Mesenchymal stem cell (in vitro differentiated cells and primary cell): ENCODE measurements around the gene FOXA1.

Source experiments
- DNase-seq: peaks from one replicate; pipeline ENCODE4 v3.0.0-alpha.2; 2013
- H2AFZ ChIP-seq: one replicate; pipeline ENCODE4 v1.6.1; 2013; ENCODE audit warnings: low read depth, mild to moderate bottlenecking, control low read depth, inconsistent platforms, low read length, moderate library complexity
- H2AK5ac ChIP-seq: 2 replicates; pipeline ENCODE4 v1.6.1; 2013; ENCODE audit warnings: low read length, moderate library complexity, mild to moderate bottlenecking, inconsistent platforms; ENCODE audit not compliant: severe bottlenecking
- H2BK120ac ChIP-seq: one replicate; pipeline ENCODE4 v1.6.1; 2013; ENCODE audit warnings: low read depth, mild to moderate bottlenecking, inconsistent platforms, low read length, moderate library complexity
- H2BK12ac ChIP-seq, 2 experiments: one replicate each; pipeline ENCODE4 v1.6.1; 2013; ENCODE audit warnings: inconsistent platforms in 2 of 2, low read length in 2 of 2, mild to moderate bottlenecking in 2 of 2, moderate library complexity in 2 of 2, control low read depth in 1 of 2
- H2BK15ac ChIP-seq: one replicate; pipeline ENCODE4 v1.6.1; 2013; ENCODE audit warnings: mild to moderate bottlenecking, low read depth, inconsistent platforms; ENCODE audit not compliant: poor library complexity, severe bottlenecking
- H2BK5ac ChIP-seq: 2 replicates; pipeline ENCODE4 v1.6.1; 2013; ENCODE audit warnings: low read depth, mild to moderate bottlenecking, low read length, control low read depth, inconsistent platforms; ENCODE audit not compliant: poor library complexity, severe bottlenecking
- H3K14ac ChIP-seq, 2 experiments: one replicate each; pipeline ENCODE4 v1.6.1; 2013; ENCODE audit warnings: inconsistent platforms in 2 of 2, low read length in 2 of 2, control low read depth in 1 of 2, mild to moderate bottlenecking in 1 of 2, moderate library complexity in 1 of 2
- H3K18ac ChIP-seq, 2 experiments: one replicate each; pipeline ENCODE4 v1.6.1; 2013; ENCODE audit warnings: inconsistent platforms in 2 of 2, low read length in 2 of 2, control low read depth in 1 of 2, low read depth in 1 of 2, mild to moderate bottlenecking in 1 of 2
- H3K23ac ChIP-seq, 2 experiments: one replicate each; pipeline ENCODE4 v1.6.1; 2013; ENCODE audit warnings: inconsistent platforms in 2 of 2, low read length in 2 of 2, mild to moderate bottlenecking in 2 of 2, moderate library complexity in 2 of 2, control low read depth in 1 of 2
- H3K27ac ChIP-seq: 2 replicates; pipeline ENCODE4 v1.5.1; 2013; ENCODE audit warnings: mild to moderate bottlenecking, moderate library complexity, low read length, control low read depth, inconsistent platforms; ENCODE audit not compliant: poor library complexity, severe bottlenecking
- H3K27me3 ChIP-seq, 2 experiments: 2 replicates each; pipeline versions ENCODE4 v1.6.1 to v1.7.0; 2013; ENCODE audit warnings: low read length in 2 of 2, mild to moderate bottlenecking in 2 of 2, moderate library complexity in 2 of 2, control low read depth in 1 of 2, inconsistent platforms in 1 of 2; ENCODE audit not compliant: control insufficient read depth in 1 of 2, insufficient read depth in 1 of 2
- H3K36me3 ChIP-seq, 2 experiments: 2 replicates each; pipeline versions ENCODE4 v1.6.1 to v1.7.0; 2013; ENCODE audit warnings: low read length in 2 of 2, control low read depth in 1 of 2, inconsistent platforms in 1 of 2, low read depth in 1 of 2, mild to moderate bottlenecking in 1 of 2; ENCODE audit not compliant: insufficient read depth in 2 of 2, control insufficient read depth in 1 of 2
- H3K4ac ChIP-seq, 2 experiments: one replicate each; pipeline ENCODE4 v1.6.1; 2013; ENCODE audit warnings: inconsistent platforms in 2 of 2, low read length in 2 of 2, mild to moderate bottlenecking in 2 of 2, moderate library complexity in 2 of 2, control low read depth in 1 of 2, low read depth in 1 of 2
- H3K4me1 ChIP-seq: 2 replicates; pipeline ENCODE4 v1.6.1; 2013; ENCODE audit warnings: low read depth, low read length, control low read depth; ENCODE audit not compliant: control insufficient read depth, insufficient read depth
- H3K4me2 ChIP-seq: 2 replicates; pipeline ENCODE4 v1.6.1; 2013; ENCODE audit warnings: low read length, mild to moderate bottlenecking, inconsistent platforms; ENCODE audit not compliant: poor library complexity, severe bottlenecking
- H3K4me3 ChIP-seq, 2 experiments: 2 replicates each; pipeline versions ENCODE4 v1.5.1 to v1.7.0; 2013; ENCODE audit warnings: low read length in 2 of 2, mild to moderate bottlenecking in 2 of 2, control low read depth in 1 of 2, low read depth in 1 of 2; ENCODE audit not compliant: insufficient read depth in 1 of 2
- H3K79me1 ChIP-seq: replicated peaks from 2 replicates; pipeline ENCODE4 v1.6.1; 2013; ENCODE audit warnings: mild to moderate bottlenecking, control low read depth, low read length, inconsistent platforms; ENCODE audit not compliant: poor library complexity, severe bottlenecking
- H3K9ac ChIP-seq: 2 replicates; pipeline ENCODE4 v1.7.0; 2013; ENCODE audit warnings: mild to moderate bottlenecking, low read length, moderate library complexity
- H3K9me3 ChIP-seq: 2 replicates; pipeline ENCODE4 v1.7.0; 2013; ENCODE audit warnings: mild to moderate bottlenecking, low read length; ENCODE audit not compliant: control insufficient read depth
- H4K8ac ChIP-seq: one replicate; pipeline ENCODE4 v1.6.1; 2013; ENCODE audit warnings: inconsistent platforms, mild to moderate bottlenecking, low read length, moderate library complexity
- H4K91ac ChIP-seq: one replicate; pipeline ENCODE4 v1.6.1; 2013; ENCODE audit warnings: mild to moderate bottlenecking, low read length, inconsistent platforms
- WGBS: methylation state at CpG from one replicate; pipeline ENCODE4 v1.1.7; 2013; ENCODE audit warnings: mixed read lengths; 5-methylcytosine and 5-hydroxymethylcytosine counted together

The FOXA1 gene

DNA sequence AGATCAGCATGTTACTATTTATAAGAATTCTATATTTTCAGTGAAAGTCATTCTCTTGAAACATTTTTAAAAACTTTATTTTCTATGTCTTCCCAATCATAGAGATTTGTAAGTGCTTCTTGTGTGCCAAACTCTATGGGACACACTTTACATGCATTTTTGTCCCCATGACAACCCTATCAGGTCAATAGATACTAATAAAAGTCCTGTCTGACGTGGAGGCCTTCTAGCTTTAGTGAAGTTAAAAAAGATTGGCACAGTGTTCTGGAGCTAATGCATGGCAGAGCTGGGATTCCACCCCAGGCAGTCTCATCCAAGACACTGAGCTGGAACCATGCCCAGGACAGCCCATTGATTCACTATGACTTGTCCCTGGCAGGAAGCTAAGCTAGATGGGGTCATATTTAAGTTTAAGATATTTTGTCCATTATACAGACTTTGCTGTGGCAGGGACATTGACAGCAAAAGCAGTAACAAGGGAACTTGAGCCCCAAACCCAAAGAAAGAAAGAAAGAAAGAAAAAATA lies 28.4 kb upstream of the FOXA1 start:
- H3K27me3 ChIP-seq, result peaks cover 9% of the 10 kb centered on the region in 2 experiments
- no peak overlapping the region for H4K8ac ChIP-seq
- no peak overlapping the region for H3K4me2 ChIP-seq
- H3K9me3 ChIP-seq, result peaks cover 3% of the 10 kb centered on the region
- DNase-seq, result peak; percentile 41
- H3K79me1 ChIP-seq, result no peaks in the 10 kb centered on the region
- H3K23ac ChIP-seq, result no peak overlapping the region
- no peak overlapping the region for H3K18ac ChIP-seq
- H3K4ac ChIP-seq, result no peak overlapping the region
- peaks cover 8% of the 10 kb centered on the region for H3K4me1 ChIP-seq
- H2BK120ac ChIP-seq, result no peak overlapping the region
- no peak overlapping the region for H3K9ac ChIP-seq
- WGBS, result 82% methylated on average over 1 of the region's 1 CpG
- H4K91ac ChIP-seq, result no peak overlapping the region
- H3K4me3 ChIP-seq, result no peak overlapping the region
- no peak overlapping the region for H3K14ac ChIP-seq
- H2BK15ac ChIP-seq, result no peak overlapping the region
- no peak overlapping the region for H2AK5ac ChIP-seq
- H2BK5ac ChIP-seq, result no peak overlapping the region
- H3K27ac ChIP-seq, result no peak overlapping the region
- no peaks in the 10 kb centered on the region for H3K36me3 ChIP-seq
- H2BK12ac ChIP-seq, result no peak overlapping the region
- no peak overlapping the region for H2AFZ ChIP-seq

GRCh38 chr14:37622231-37622923 lies 27.3 kb upstream of the FOXA1 start:
- Histone ChIP-seq H2BK15ac (no peak overlapping the region), H3K4ac (no peak overlapping the region), H2BK120ac (no peak overlapping the region), H3K27me3 (peaks cover 9% of the 10 kb centered on the region in 2 experiments), H3K9ac (peak overlapping the region; percentile 61), H3K14ac (no peak overlapping the region), H4K8ac (peak overlapping the region; percentile 76), H3K23ac (no peak overlapping the region), H4K91ac (peak overlapping the region; percentile 56), H3K36me3 (no peaks in the 10 kb centered on the region), H2BK12ac (no peak overlapping the region), H3K9me3 (peaks cover 14% of the 10 kb centered on the region), H3K79me1 (no peaks in the 10 kb centered on the region), H3K27ac (no peak overlapping the region), H2BK5ac (no peak overlapping the region), H2AK5ac (no peak overlapping the region), H3K4me3 (peak overlapping the region; percentile 43 to 72), H3K18ac (peak overlapping the region in 1 of 2 experiments; percentile 8), H3K4me1 (peaks cover 8% of the 10 kb centered on the region), H3K4me2 (peak overlapping the region; percentile 91), H2AFZ (peak overlapping the region; percentile 6)
- 6% methylated on average over 80 of the region's 81 CpGs for WGBS
- DNase-seq, result peak; percentile 45

- no peak overlapping the region for H2BK5ac ChIP-seq
- DNase-seq, result no peak
- H2BK120ac ChIP-seq, result no peak overlapping the region
- H4K8ac ChIP-seq, result no peak overlapping the region
- H3K14ac ChIP-seq, result no peak overlapping the region
- H2BK15ac ChIP-seq, result no peak overlapping the region
- no peak overlapping the region for H3K9ac ChIP-seq
- H2BK12ac ChIP-seq, result no peak overlapping the region
- no peaks in the 10 kb centered on the region for H3K36me3 ChIP-seq
- H3K4me2 ChIP-seq, result no peak overlapping the region
- H3K4me1 ChIP-seq, result peaks cover 8% of the 10 kb centered on the region
- H3K4me3 ChIP-seq, result no peak overlapping the region
- H3K18ac ChIP-seq, result no peak overlapping the region
- no peak overlapping the region for H4K91ac ChIP-seq
- H3K23ac ChIP-seq, result no peak overlapping the region
- H2AK5ac ChIP-seq, result no peak overlapping the region
- no peak overlapping the region for H3K27ac ChIP-seq
- no peak overlapping the region for H2AFZ ChIP-seq
- peaks cover 26% of the 10 kb centered on the region for H3K9me3 ChIP-seq
- H3K79me1 ChIP-seq, result no peaks in the 10 kb centered on the region
- H3K27me3 ChIP-seq, result peaks cover 9% of the 10 kb centered on the region in 2 experiments
- no peak overlapping the region for H3K4ac ChIP-seq
Observed at GRCh38 chr14:37620856-37621255, 25.8 kb upstream of the FOXA1 start.

DNA sequence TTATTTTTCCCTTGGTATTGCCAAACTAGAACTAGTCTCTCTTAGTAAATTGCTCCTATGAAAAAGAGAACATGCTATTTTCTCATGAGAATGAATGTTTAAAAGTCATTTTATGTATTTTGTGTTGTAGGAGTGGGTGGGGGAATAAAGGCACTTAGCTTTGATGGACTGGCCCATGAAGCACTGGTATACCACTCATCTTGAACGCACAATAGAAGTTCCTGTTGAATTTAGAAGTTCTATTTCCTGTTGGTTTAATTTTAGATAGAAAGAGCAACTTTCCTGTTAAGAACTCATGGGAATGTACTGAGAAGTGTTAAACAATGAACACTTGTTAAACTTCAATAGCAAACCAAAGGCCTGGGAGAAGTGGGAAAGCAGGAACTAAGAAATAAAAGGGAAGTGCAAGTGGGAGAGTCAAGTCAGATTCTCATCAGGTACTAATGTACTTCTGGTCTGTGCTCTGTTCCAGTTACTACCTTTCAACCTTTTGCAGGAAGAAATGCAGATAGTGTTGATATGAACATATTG lies 23.5 kb upstream of the FOXA1 start:
- H4K91ac ChIP-seq, result no peak overlapping the region
- H2AK5ac ChIP-seq, result no peak overlapping the region
- DNase-seq, result no peak
- no peak overlapping the region for H3K9ac ChIP-seq
- H3K4me2 ChIP-seq, result no peak overlapping the region
- no peak overlapping the region for H2BK5ac ChIP-seq
- no peak overlapping the region for H3K4me3 ChIP-seq
- no peak overlapping the region for H3K18ac ChIP-seq
- peaks cover 8% of the 10 kb centered on the region for H3K4me1 ChIP-seq
- H2BK15ac ChIP-seq, result no peak overlapping the region
- no peak overlapping the region for H3K14ac ChIP-seq
- WGBS, result 100% methylated on average over 1 of the region's 1 CpG
- no peak overlapping the region for H3K23ac ChIP-seq
- H4K8ac ChIP-seq, result no peak overlapping the region
- no peak overlapping the region for H3K27ac ChIP-seq
- H3K36me3 ChIP-seq, result no peaks in the 10 kb centered on the region
- peaks cover 49% of the 10 kb centered on the region for H3K9me3 ChIP-seq
- H2BK120ac ChIP-seq, result no peak overlapping the region
- no peak overlapping the region for H2AFZ ChIP-seq
- H3K79me1 ChIP-seq, result no peaks in the 10 kb centered on the region
- H3K27me3 ChIP-seq, result peaks cover 9% of the 10 kb centered on the region in 2 experiments
- no peak overlapping the region for H2BK12ac ChIP-seq
- H3K4ac ChIP-seq, result no peak overlapping the region
